Astrocyte of the hippocampus (primary cell): ENCODE results near the gene CALCOCO2.
"Not testable (repeated sequence)": the region's sequence is repeated elsewhere in the genome, so short reads cannot be mapped to it uniquely, and the experiment has no call there.

Experiments
- DNase-seq: peaks from one replicate; pipeline ENCODE4 v3.0.0; 2011; ENCODE audit warnings: low read depth, low spot score

Gene CALCOCO2

GRCh38 chr17:48820936-48821335 lies 9.9 kb upstream of the CALCOCO2 start:
- not testable (repeated sequence) for DNase-seq

GRCh38 chr17:48825446-48826381 lies 5.1 kb upstream of the CALCOCO2 start:
- peak; percentile 27 for DNase-seq

GRCh38 chr17:48831549-48831883 lies 681 bp downstream of the CALCOCO2 start:
- DNase-seq, result no peak

GRCh38 chr17:48834973-48835372 lies 4.1 kb downstream of the CALCOCO2 start:
- no peak for DNase-seq

- DNase-seq, result no peak
Observed at GRCh38 chr17:48835971-48836370, 5.1 kb downstream of the CALCOCO2 start.

GRCh38 chr17:48837458-48837857 lies 6.6 kb downstream of the CALCOCO2 start:
- DNase-seq, result not testable (repeated sequence)

- peak; percentile 45 for DNase-seq
Observed at GRCh38 chr17:48840441-48840840, 9.6 kb downstream of the CALCOCO2 start.

GRCh38 chr17:48841395-48841831 lies 10.6 kb downstream of the CALCOCO2 start:
- peak; percentile 79 for DNase-seq

- no peak for DNase-seq
Observed at GRCh38 chr17:48842746-48843145, 11.9 kb downstream of the CALCOCO2 start.

GRCh38 chr17:48843187-48843900 lies 12.5 kb downstream of the CALCOCO2 start:
- DNase-seq, result peak; percentile 13

GRCh38 chr17:48850792-48851323 lies 20.0 kb downstream of the CALCOCO2 start:
- DNase-seq, result no peak

- no peak for DNase-seq
Observed at GRCh38 chr17:48854774-48855476, 24.1 kb downstream of the CALCOCO2 start.

GRCh38 chr17:48856122-48856821 lies 25.4 kb downstream of the CALCOCO2 start:
- no peak for DNase-seq

GRCh38 chr17:48860034-48860433 lies 29.2 kb downstream of the CALCOCO2 start:
- DNase-seq, result no peak

GRCh38 chr17:48860456-48860855 lies 29.6 kb downstream of the CALCOCO2 start:
- DNase-seq, result no peak

GRCh38 chr17:48868916-48869500 lies 38.2 kb downstream of the CALCOCO2 start:
- DNase-seq, result no peak

GRCh38 chr17:48869821-48870318 lies 39.0 kb downstream of the CALCOCO2 start:
- DNase-seq, result no peak

GRCh38 chr17:48871035-48871550 lies 40.3 kb downstream of the CALCOCO2 start:
- DNase-seq, result no peak

GRCh38 chr17:48871551-48872351 lies 40.9 kb downstream of the CALCOCO2 start:
- DNase-seq, result no peak

GRCh38 chr17:48872409-48872808 lies 41.6 kb downstream of the CALCOCO2 start:
- DNase-seq, result not testable (repeated sequence)
